ENCODE results near the gene ABI3. TPM values are rescaled to one million over a fixed set of nuclear protein-coding genes. Genes with fewer than 3 reads are reported as not detected.
"Not testable (repeated sequence)": the region's sequence is repeated elsewhere in the genome, so short reads cannot be mapped to it uniquely, and the experiment has no call there.

The ABI3 gene
- 10 to 100 TPM in 1 of 2 donors, 1 to 10 TPM in 1; 5.7 to 12.5 TPM for total RNA-seq
- long read RNA-seq, transcript ABI3-201 (8 exons, 2,109 nt) = major isoform, 6 of 8 reads
- long read RNA-seq, partial matches to known transcripts = 1 of 8 reads
- long read RNA-seq, other reads (novel, unspliced or antisense) = 1 of 8 reads

GRCh38 chr17:49210158-49211029 lies at the start of gene ABI3, which contains the start of gene GNGT2:
Gene ABI3 (plus strand): TSS chr17:49210707. CDS start chr17:49210725, 18 bp downstream.
Gene GNGT2 (minus strand): TSS chr17:49210574. CDS start chr17:49207422, 3,152 bp downstream.
- peak; percentile 79 for DNase-seq

GRCh38 chr17:49162866-49163265 lies 47.6 kb upstream of the ABI3 start:
- ATAC-seq (no peak), DNase-seq (no peak)
- intact Hi-C loops (cut with DNase I) = no loop called here

More at GRCh38 chr17:49210158-49211029, at the start of gene ABI3, which contains the start of gene GNGT2:
- intact Hi-C loops (cut with DNase I) = no loop called here
- peak; percentile 76 to 85 for ATAC-seq

- intact Hi-C loops (cut with DNase I) = no loop called here
- no peak for ATAC-seq
- DNase-seq = no peak
Observed at GRCh38 chr17:49165143-49165542, 45.4 kb upstream of the ABI3 start.

GRCh38 chr17:49168706-49169105 lies 41.8 kb upstream of the ABI3 start:
- ATAC-seq (no peak), DNase-seq (no peak)
- intact Hi-C loops (cut with DNase I) = no loop called here

- no peak for ATAC-seq
- DNase-seq = no peak
- intact Hi-C loops (cut with DNase I) = no loop called here
Observed at GRCh38 chr17:49170216-49170615, 40.3 kb upstream of the ABI3 start.

GRCh38 chr17:49170711-49171110 lies 39.8 kb upstream of the ABI3 start:
- intact Hi-C loops (cut with DNase I); ATAC-seq; DNase-seq: not testable (repeated sequence)

- intact Hi-C loops (cut with DNase I); DNase-seq; ATAC-seq: not testable (repeated sequence)
Observed at GRCh38 chr17:49175978-49176377, 34.5 kb upstream of the ABI3 start.

GRCh38 chr17:49180303-49180702 lies 30.2 kb upstream of the ABI3 start:
- intact Hi-C loops (cut with DNase I) = loop anchor here in 1 of 2 donors (10.0 kb wide), 1 partner anchor 114 kb away; no protein-coding TSS in a partner anchor

GRCh38 chr17:49180998-49181635 lies 29.4 kb upstream of the ABI3 start:
- ATAC-seq (no peak), DNase-seq (no peak)
- intact Hi-C loops (cut with DNase I) = loop anchor here in 1 of 2 donors (10.0 kb wide), 1 partner anchor 114 kb away; no protein-coding TSS in a partner anchor

More at GRCh38 chr17:49180303-49180702, 30.2 kb upstream of the ABI3 start:
- DNase-seq (peak; percentile 68), ATAC-seq (peak; percentile 30 to 63)

- DNase-seq (no peak), ATAC-seq (no peak)
- intact Hi-C loops (cut with DNase I) = loop anchor here in 1 of 2 donors (10.0 kb wide), 1 partner anchor 111 kb away; no protein-coding TSS in a partner anchor
Observed at GRCh38 chr17:49183341-49183740, 27.2 kb upstream of the ABI3 start.

- ATAC-seq = no peak
- intact Hi-C loops (cut with DNase I) = loop anchor here in 1 of 2 donors (10.0 kb wide), 1 partner anchor 111 kb away; no protein-coding TSS in a partner anchor
- DNase-seq = no peak
Observed at GRCh38 chr17:49183801-49184200, 26.7 kb upstream of the ABI3 start.

GRCh38 chr17:49184522-49184921 lies 26.0 kb upstream of the ABI3 start:
- ATAC-seq, DNase-seq: not testable (repeated sequence)
- intact Hi-C loops (cut with DNase I) = loop anchor here in 1 of 2 donors (10.0 kb wide), 1 partner anchor 110 kb away; no protein-coding TSS in a partner anchor

GRCh38 chr17:49185381-49185780 lies 25.1 kb upstream of the ABI3 start:
- DNase-seq, ATAC-seq: not testable (repeated sequence)
- intact Hi-C loops (cut with DNase I) = loop anchor here (5.0 to 10.0 kb wide), 2 partner anchors 42 to 109 kb away; no protein-coding TSS in a partner anchor

- intact Hi-C loops (cut with DNase I) = loop anchor here (5.0 to 10.0 kb wide), 2 partner anchors 40 to 108 kb away; no protein-coding TSS in a partner anchor
- no peak for DNase-seq
- no peak for ATAC-seq
Observed at GRCh38 chr17:49187301-49187700, 23.2 kb upstream of the ABI3 start.

- no peak for ATAC-seq
- DNase-seq = no peak
- intact Hi-C loops (cut with DNase I) = loop anchor here in 1 of 2 donors (5.0 kb wide), 1 partner anchor 36 kb away; no protein-coding TSS in a partner anchor
Observed at GRCh38 chr17:49190932-49191331, 19.6 kb upstream of the ABI3 start.

GRCh38 chr17:49191409-49191916 lies 19.0 kb upstream of the ABI3 start:
- no peak for ATAC-seq
- no peak for DNase-seq
- intact Hi-C loops (cut with DNase I) = loop anchor here in 1 of 2 donors (5.0 kb wide), 1 partner anchor 36 kb away; no protein-coding TSS in a partner anchor

- intact Hi-C loops (cut with DNase I) = loop anchor here in 1 of 2 donors (5.0 kb wide), 1 partner anchor 35 kb away; no protein-coding TSS in a partner anchor
- peak; percentile 84 to 89 for ATAC-seq
Observed at GRCh38 chr17:49191917-49192741, 18.4 kb upstream of the ABI3 start.

More at GRCh38 chr17:49191917-49192741, 18.4 kb upstream of the ABI3 start:
- peak; percentile 86 for DNase-seq
